IMR-90 (cell line): ENCODE measurements around the gene ELP2. TPM values are rescaled to one million over a fixed set of nuclear protein-coding genes. Genes with fewer than 3 reads are reported as not detected.
A peak's percentile ranks its signal among the peaks of the same experiment; 100 is the strongest.

Experiments used
- ATAC-seq: fragments of 200-7000 bp; cut with Tn5 transposase; 2 replicates; pipeline ENCODE4 v1.9.1; 2020; ENCODE audit warnings: low read depth, mild to moderate bottlenecking, moderate library complexity
- BruUV-seq: library from RNA; stranded (reverse); fragments of 400-500 nt; replicated peaks from 2 replicates; lab custom pipeline; 2021; lab: Mats Ljungman, UMichigan
- CTCF ChIA-PET: fragments of 300-600 bp; formaldehyde crosslinking; extraction: SDS; loops from one replicate; lab custom pipeline; 2021; ENCODE audit warnings: antibody characterized with exemption; lab: Yijun Ruan, JAX
- POLR2A ChIA-PET: fragments of 300-600 bp; sonication (Branson Sonifier 250); formaldehyde crosslinking; loops from one replicate; lab custom pipeline; 2022; ENCODE audit warnings: antibody characterized with exemption; ENCODE audit not compliant: unreplicated experiment; lab: Charles Lee
- DNase-seq: peaks from one replicate; pipeline ENCODE4 v3.0.0; 2013
- H2AFZ ChIP-seq: replicated peaks from 2 replicates; pipeline ENCODE3; 2013; ENCODE audit warnings: low read length, mild to moderate bottlenecking; ENCODE audit not compliant: poor library complexity
- H2AK5ac ChIP-seq: 2 replicates; pipeline ENCODE4 v1.6.1; 2013; ENCODE audit warnings: low read depth, low read length, inconsistent platforms
- H2AK9ac ChIP-seq: replicated peaks from 2 replicates; pipeline ENCODE3; 2013; ENCODE audit warnings: mild to moderate bottlenecking, low read depth, low read length, moderate library complexity; ENCODE audit not compliant: poor library complexity
- H2BK120ac ChIP-seq: 2 replicates; pipeline ENCODE4 v1.6.1; 2013; ENCODE audit warnings: low read depth, low read length, inconsistent platforms
- H2BK15ac ChIP-seq: 3 replicates; pipeline ENCODE4 v1.6.1; 2013; ENCODE audit warnings: low read depth, low read length, inconsistent platforms
- H2BK20ac ChIP-seq: 2 replicates; pipeline ENCODE4 v1.6.1; 2013; ENCODE audit warnings: low read depth, mild to moderate bottlenecking, inconsistent platforms, low read length, moderate library complexity
- H2BK5ac ChIP-seq: 2 replicates; pipeline ENCODE4 v1.6.1; 2013; ENCODE audit warnings: mild to moderate bottlenecking, low read depth, low read length, inconsistent platforms; ENCODE audit not compliant: poor library complexity, severe bottlenecking
- H3K14ac ChIP-seq: replicated peaks from 2 replicates; pipeline ENCODE4 v1.6.1; 2013; ENCODE audit warnings: low read depth, low read length, inconsistent platforms
- H3K18ac ChIP-seq: 2 replicates; pipeline ENCODE4 v1.6.1; 2013; ENCODE audit warnings: low read depth, low read length, control low read depth
- H3K23ac ChIP-seq: 2 replicates; pipeline ENCODE4 v1.6.1; 2013; ENCODE audit warnings: low read depth, low read length, inconsistent platforms
- H3K27ac ChIP-seq: 2 replicates; pipeline ENCODE4 v1.5.1; 2013; ENCODE audit warnings: mild to moderate bottlenecking, control low read depth, low read length; ENCODE audit not compliant: insufficient read depth
- H3K27me3 ChIP-seq: 2 replicates; pipeline ENCODE4 v1.6.1; 2013; ENCODE audit warnings: low read length; ENCODE audit not compliant: control insufficient read depth, insufficient read depth
- H3K36me3 ChIP-seq: 2 replicates; pipeline ENCODE4 v1.6.1; 2013; ENCODE audit warnings: low read length, mixed read lengths; ENCODE audit not compliant: control insufficient read depth, insufficient read depth
- H3K4ac ChIP-seq: 2 replicates; pipeline ENCODE4 v1.6.1; 2013; ENCODE audit warnings: low read depth, low read length, inconsistent platforms
- H3K4me1 ChIP-seq: 2 replicates; pipeline ENCODE4 v1.6.1; 2013; ENCODE audit warnings: low read length, mixed read lengths; ENCODE audit not compliant: control insufficient read depth, insufficient read depth
- H3K4me2 ChIP-seq: 2 replicates; pipeline ENCODE4 v1.6.1; 2013; ENCODE audit warnings: low read depth, mild to moderate bottlenecking, control low read depth, low read length, moderate library complexity
- H3K4me3 ChIP-seq: 2 replicates; pipeline ENCODE4 v1.5.1; 2013; ENCODE audit warnings: low read depth, mild to moderate bottlenecking, control low read depth, low read length, moderate library complexity; ENCODE audit not compliant: insufficient read depth
- H3K56ac ChIP-seq: 2 replicates; pipeline ENCODE4 v1.6.1; 2013; ENCODE audit warnings: low read length, inconsistent platforms; ENCODE audit not compliant: insufficient read depth; ENCODE audit errors: extremely low read depth
- H3K79me1 ChIP-seq, 2 experiments: 2 replicates each; pipeline ENCODE4 v1.6.1; 2013; ENCODE audit warnings: low read length in 2 of 2, inconsistent platforms in 1 of 2, low read depth in 1 of 2
- H3K9ac ChIP-seq: 2 replicates; pipeline ENCODE4 v1.6.1; 2013; ENCODE audit warnings: low read depth, low read length, control low read depth
- H3K9me1 ChIP-seq: 2 replicates; pipeline ENCODE4 v1.6.1; 2013; ENCODE audit warnings: low read length, inconsistent platforms; ENCODE audit not compliant: insufficient read depth
- H3K9me3 ChIP-seq: 2 replicates; pipeline ENCODE4 v1.6.1; 2013; ENCODE audit warnings: low read length; ENCODE audit not compliant: control insufficient read depth, insufficient read depth
- H4K20me1 ChIP-seq: 2 replicates; pipeline ENCODE4 v1.6.1; 2013; ENCODE audit warnings: low read length, inconsistent platforms; ENCODE audit not compliant: insufficient read depth
- H4K5ac ChIP-seq: 2 replicates; pipeline ENCODE4 v1.6.1; 2013; ENCODE audit warnings: mild to moderate bottlenecking, low read depth, low read length, control low read depth
- H4K8ac ChIP-seq, 2 experiments: 2 replicates each; pipeline ENCODE4 v1.6.1; 2013; ENCODE audit warnings: low read depth in 2 of 2, low read length in 2 of 2, control low read depth in 1 of 2, inconsistent platforms in 1 of 2
- H4K91ac ChIP-seq: 2 replicates; pipeline ENCODE4 v1.6.1; 2013; ENCODE audit warnings: low read depth, low read length, inconsistent platforms; ENCODE audit not compliant: insufficient read depth
- BHLHE40 ChIP-seq: fragments of 150-350 bp; IDR thresholded peaks from 2 replicates; pipeline ENCODE4 v1.6.1; 2016; ENCODE audit warnings: mild to moderate bottlenecking, low read depth, low read length
- CEBPB ChIP-seq: IDR thresholded peaks from 2 replicates; pipeline ENCODE4 v1.6.1; 2012; ENCODE audit warnings: low read depth, low read length, improper control_type of control experiment
- CHD1 ChIP-seq: IDR thresholded peaks from 2 replicates; pipeline ENCODE4 v1.6.1; 2012; ENCODE audit warnings: low read depth, low read length, improper control_type of control experiment
- CTCF ChIP-seq: conservative IDR thresholded peaks from 2 replicates; pipeline ENCODE4 v1.5.1; 2012; ENCODE audit warnings: mild to moderate bottlenecking, low read depth, low read length, improper control_type of control experiment
- ELK1 ChIP-seq: fragments of 150-350 bp; IDR thresholded peaks from 2 replicates; pipeline ENCODE4 v1.6.1; 2016; ENCODE audit warnings: low read depth, mild to moderate bottlenecking, low read length, moderate library complexity, borderline replicate concordance
- FOS ChIP-seq: fragments of 150-350 bp; IDR thresholded peaks from 2 replicates; pipeline ENCODE4 v1.6.1; 2016; ENCODE audit warnings: low read depth, low read length
- MAFK ChIP-seq: IDR thresholded peaks from 2 replicates; pipeline ENCODE4 v1.6.1; 2012; ENCODE audit warnings: low read depth, low read length, improper control_type of control experiment
- MAZ ChIP-seq: IDR thresholded peaks from 2 replicates; pipeline ENCODE4 v1.6.1; 2012; ENCODE audit warnings: low read depth, mild to moderate bottlenecking, low read length, improper control_type of control experiment, moderate library complexity, borderline replicate concordance
- MXI1 ChIP-seq: IDR thresholded peaks from 2 replicates; pipeline ENCODE4 v1.6.1; 2012; ENCODE audit warnings: low read depth, mild to moderate bottlenecking, low read length, moderate library complexity, borderline replicate concordance
- NFE2L2 ChIP-seq: fragments of 150-350 bp; IDR thresholded peaks from 2 replicates; pipeline ENCODE4 v1.6.1; 2016; ENCODE audit warnings: low read depth, mild to moderate bottlenecking, low read length
- POLR2A ChIP-seq: IDR thresholded peaks from 2 replicates; pipeline ENCODE4 v1.6.1; 2012; ENCODE audit warnings: mild to moderate bottlenecking, low read depth, low read length
- RAD21 ChIP-seq: IDR thresholded peaks from 2 replicates; pipeline ENCODE4 v1.6.1; 2012; ENCODE audit warnings: low read length, improper control_type of control experiment
- RCOR1 ChIP-seq: IDR thresholded peaks from 2 replicates; pipeline ENCODE4 v1.6.1; 2012; ENCODE audit warnings: mild to moderate bottlenecking, low read length, improper control_type of control experiment; ENCODE audit not compliant: insufficient replicate concordance
- RFX5 ChIP-seq: IDR thresholded peaks from 2 replicates; pipeline ENCODE4 v1.8.0; 2012; ENCODE audit warnings: low read depth, mild to moderate bottlenecking, low read length, moderate library complexity
- SMC3 ChIP-seq: fragments of 150-350 bp; IDR thresholded peaks from 2 replicates; pipeline ENCODE4 v1.6.1; 2016; ENCODE audit warnings: low read depth, mild to moderate bottlenecking, antibody characterized with exemption, low read length, moderate library complexity
- USF2 ChIP-seq: fragments of 150-350 bp; IDR thresholded peaks from 2 replicates; pipeline ENCODE4 v1.6.1; 2017; ENCODE audit warnings: mild to moderate bottlenecking, antibody characterized with exemption, low read length, low read depth
- dilution Hi-C: fragments of 300-500 bp; cut with HindIII; formaldehyde crosslinking; loops from one replicate; pipeline ENCODE4 v1.14.3; 2018; ENCODE audit warnings: low sequenced_read_pairs; ENCODE audit not compliant: unreplicated experiment
- in situ Hi-C: fragments of 300-500 bp; cut with MboI; formaldehyde crosslinking; loops from 3 replicates; pipeline ENCODE4 v1.14.3; 2019; ENCODE audit warnings: low sequenced_read_pairs, inconsistent platforms, mixed read lengths
- intact Hi-C: fragments of 100-400 bp; cut with micrococcal nuclease; formaldehyde crosslinking; loops from 2 replicates; pipeline ENCODE4 v1.10.0; 2022
- polyA plus RNA-seq, 3 experiments: library from polyadenylated mRNA; depleted of rRNA; stranded (reverse); fragments of >200 nt; gene quantifications; 2 replicates each; pipeline ENCODE4 v1.2.3, GENCODE V29; 2012; ENCODE audit warnings: low replicate concordance in 1 of 3
- total RNA-seq: library from RNA; depleted of rRNA; stranded (reverse); fragments of >200 nt; gene quantifications from 2 replicates; pipeline ENCODE4 v1.2.3, GENCODE V29; 2012

Gene ELP2
- total and polyA plus RNA-seq, 2 of the 4 experiments (the other 2 are of a cell fraction): 48.1 to 161 TPM

- Histone ChIP-seq H4K5ac (peak overlapping the region; percentile 99), H2AFZ (no peak overlapping the region), H3K4me3 (no peak overlapping the region), H4K91ac (peak overlapping the region; percentile 92), H3K23ac (peak overlapping the region; percentile 95), H3K9me3 (no peaks in the 10 kb centered on the region), H4K20me1 (no peaks in the 10 kb centered on the region), H4K8ac (peak overlapping the region; percentile 71 to 97), H2AK9ac (peak overlapping the region; percentile 91), H2BK20ac (peak overlapping the region; percentile 97), H3K4me2 (peak overlapping the region; percentile 59), H3K27ac (peak overlapping the region; percentile 98), H2AK5ac (peak overlapping the region; percentile 96), H3K14ac (peak overlapping the region; percentile 98), H3K4me1 (peaks cover 23% of the 10 kb centered on the region), H2BK15ac (peak overlapping the region; percentile 99), H3K79me1 (peaks cover 15 to 46% of the 10 kb centered on the region in 2 experiments; a peak in 3 of 4 replicates), H3K9me1 (peaks cover 8% of the 10 kb centered on the region), H2BK5ac (peak overlapping the region; percentile 100), H2BK120ac (peak overlapping the region; percentile 98), H3K27me3 (no peaks in the 10 kb centered on the region), H3K18ac (peak overlapping the region; percentile 99), H3K36me3 (peaks cover 33% of the 10 kb centered on the region), H3K56ac (peak overlapping the region; percentile 70; the same call in 1 of the 2 replicates), H3K9ac (peak overlapping the region; percentile 1; the same call in 1 of the 2 replicates), H3K4ac (peak overlapping the region; percentile 96)
- TF ChIP-seq FOS: no peak
- TF ChIP-seq SMC3: no peak
- no peak for TF ChIP-seq MAZ
- no peak for TF ChIP-seq BHLHE40
- no peak for TF ChIP-seq NFE2L2
- TF ChIP-seq POLR2A: no peak
- no peak for TF ChIP-seq CHD1
- no peak for TF ChIP-seq MAFK
- no peak for TF ChIP-seq RAD21
- no peak for TF ChIP-seq USF2
- no peak for TF ChIP-seq MXI1
- TF ChIP-seq RCOR1: no peak
- TF ChIP-seq ELK1: no peak
- TF ChIP-seq RFX5: no peak
- no peak for TF ChIP-seq CEBPB
- no peak for TF ChIP-seq CTCF
- intact Hi-C loops: no loop called here
- ATAC-seq (peak; percentile 15), DNase-seq (peak; percentile 41)
- POLR2A ChIA-PET: no interaction called here
- in situ Hi-C loops: no loop called here
- CTCF ChIA-PET: no interaction called here
- dilution Hi-C loops: no loop called here
- BruUV-seq: no TSS peak
These were observed 27.7 kb downstream of the ELP2 start for GRCh38 chr18:36157441-36157840.
